ENCODE results near the gene WTAP. TPM values are rescaled to one million over a fixed set of nuclear protein-coding genes. Genes with fewer than 3 reads are reported as not detected.
A peak's percentile ranks its signal among the peaks of the same experiment; 100 is the strongest.

The WTAP gene
- total RNA-seq, 1 experiment from 2014 or later, result 138 TPM

DNA sequence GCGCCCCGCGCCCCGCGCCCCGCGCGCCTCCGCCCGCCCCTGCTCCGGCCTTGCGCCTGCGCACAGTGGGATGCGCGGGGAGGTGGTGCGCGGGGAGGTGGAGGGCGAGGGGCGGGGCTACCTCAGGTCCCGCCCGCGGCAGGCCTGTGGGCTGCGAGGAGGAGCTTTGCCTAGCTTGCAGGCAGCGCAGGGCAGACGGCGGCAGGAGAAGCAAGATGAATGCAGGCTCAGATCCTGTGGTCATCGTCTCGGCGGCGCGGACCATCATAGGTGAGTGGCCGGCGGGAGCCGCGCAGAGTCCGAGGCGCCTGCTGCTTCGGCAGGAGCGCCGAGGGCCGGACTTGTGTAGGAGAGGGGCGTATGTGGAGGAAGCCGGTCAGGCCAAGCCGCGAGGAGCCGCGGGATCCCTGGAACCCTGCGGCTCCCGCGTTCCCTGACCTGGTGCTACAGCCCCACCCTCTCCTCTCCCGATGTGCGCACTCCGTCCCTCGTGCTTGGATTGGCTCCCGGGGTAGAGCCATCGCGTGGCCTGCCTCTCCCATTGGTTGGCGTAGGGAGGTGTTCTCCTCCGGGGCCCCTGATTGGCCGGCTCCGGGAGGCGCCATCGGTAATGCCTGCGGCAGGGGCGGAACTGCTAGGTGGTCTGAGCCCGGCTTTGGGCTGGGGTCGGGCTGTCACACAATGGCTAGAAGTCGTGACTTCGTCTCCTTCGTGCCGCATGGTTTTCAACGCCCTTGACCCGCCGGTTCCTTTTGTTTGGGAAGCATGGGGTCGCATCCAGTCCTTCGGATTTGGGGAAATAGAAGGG lies 34.8 kb downstream of the WTAP start, which contains the start of gene ACAT2:
Gene ACAT2, plus strand, starts transcription at position 173 of the 808 bp plus-strand sequence. Its CDS starts 43 bp downstream, at position 216.
- Histone ChIP-seq H3K9me3 (ENCODE audit: control insufficient read depth, low read depth, low read length) (no peaks in the 10 kb centered on the region), H2BK5ac (ENCODE audit: insufficient read length, low read length) (peak within 1 kb of the TSS; percentile 49), H3K27ac (ENCODE audit: insufficient read length, low read depth, low read length) (peak within 1 kb of the TSS; percentile 67), H3K23ac (ENCODE audit: insufficient read length, low read depth, low read length) (no peak within 1 kb of the TSS), H3T11ph (ENCODE audit: low read length) (no peak within 1 kb of the TSS), H3K18ac (ENCODE audit: insufficient read length, low read depth, low read length) (peak within 1 kb of the TSS; percentile 92), H2BK120ac (ENCODE audit: low read depth, low read length, poor library complexity, severe bottlenecking) (no peak within 1 kb of the TSS), H3K9ac (ENCODE audit: extremely low read depth, insufficient read length, low read length) (peak within 1 kb of the TSS; percentile 83), H4K91ac (ENCODE audit: insufficient read length, low read depth, low read length) (no peak within 1 kb of the TSS), H3K4me1 (ENCODE audit: insufficient read depth, low read length) (peaks cover 2% of the 10 kb centered on the region; the same call in 1 of the 2 replicates), H3K14ac (ENCODE audit: insufficient read depth, low read length) (peak within 1 kb of the TSS; percentile 88), H3K56ac (ENCODE audit: insufficient read length, low read depth, low read length) (no peak within 1 kb of the TSS), H2BK20ac (ENCODE audit: low read depth, low read length, poor library complexity, severe bottlenecking) (no peak within 1 kb of the TSS), H2BK15ac (ENCODE audit: low read depth, low read length) (no peak within 1 kb of the TSS), H3K4me2 (ENCODE audit: insufficient read depth, insufficient read length, low read length) (peak within 1 kb of the TSS; percentile 91), H4K8ac (replicated peaks; ENCODE audit: insufficient read length, low read depth, low read length) (no peak within 1 kb of the TSS), H3K79me1 (ENCODE audit: insufficient read depth, low read depth, low read length, poor library complexity, severe bottlenecking) (peaks cover 3% of the 10 kb centered on the region), H3K27me3 (ENCODE audit: insufficient read depth, low read length) (no peaks in the 10 kb centered on the region; the same call in 1 of the 2 replicates), H2AK5ac (ENCODE audit: insufficient read length, low read length) (no peak within 1 kb of the TSS), H3K79me2 (ENCODE audit: insufficient read depth, low read length) (peaks cover 3% of the 10 kb centered on the region; the same call in 1 of the 2 replicates), H4K20me1 (ENCODE audit: control insufficient read depth, insufficient read depth, insufficient read length) (peaks cover 2% of the 10 kb centered on the region), H3K4ac (ENCODE audit: low read depth, low read length) (no peak within 1 kb of the TSS), H3K23me2 (ENCODE audit: insufficient read length, low read depth, low read length, poor library complexity, severe bottlenecking) (peaks cover 15% of the 10 kb centered on the region), H2BK12ac (ENCODE audit: insufficient read length, low read depth, low read length) (no peak within 1 kb of the TSS), H4K5ac (ENCODE audit: insufficient read length, low read depth, low read length) (no peak within 1 kb of the TSS), H2AFZ (ENCODE audit: low read length) (no peak within 1 kb of the TSS)
- Mint-ChIP-seq H3K27me3 (ENCODE audit: low read depth) (no peaks in the 10 kb centered on the region), H3K4me3 (peak within 1 kb of the TSS; percentile 85 to 93), H3K27ac (peak within 1 kb of the TSS; percentile 97 to 99 (median 98)), H3K9me3 (no peaks in the 10 kb centered on the region; a peak in 1 of 5 replicates), H3K36me3 (ENCODE audit: insufficient read depth in 1 of 3, low read depth in 3 of 3) (peaks cover 43 to 61% (median 53%) of the 10 kb centered on the region in 3 experiments), H3K4me1 (peaks cover 32 to 33% of the 10 kb centered on the region in 2 experiments)
- DNase-seq, result peak; percentile 98
- TF ChIP-seq, protein P1, sequence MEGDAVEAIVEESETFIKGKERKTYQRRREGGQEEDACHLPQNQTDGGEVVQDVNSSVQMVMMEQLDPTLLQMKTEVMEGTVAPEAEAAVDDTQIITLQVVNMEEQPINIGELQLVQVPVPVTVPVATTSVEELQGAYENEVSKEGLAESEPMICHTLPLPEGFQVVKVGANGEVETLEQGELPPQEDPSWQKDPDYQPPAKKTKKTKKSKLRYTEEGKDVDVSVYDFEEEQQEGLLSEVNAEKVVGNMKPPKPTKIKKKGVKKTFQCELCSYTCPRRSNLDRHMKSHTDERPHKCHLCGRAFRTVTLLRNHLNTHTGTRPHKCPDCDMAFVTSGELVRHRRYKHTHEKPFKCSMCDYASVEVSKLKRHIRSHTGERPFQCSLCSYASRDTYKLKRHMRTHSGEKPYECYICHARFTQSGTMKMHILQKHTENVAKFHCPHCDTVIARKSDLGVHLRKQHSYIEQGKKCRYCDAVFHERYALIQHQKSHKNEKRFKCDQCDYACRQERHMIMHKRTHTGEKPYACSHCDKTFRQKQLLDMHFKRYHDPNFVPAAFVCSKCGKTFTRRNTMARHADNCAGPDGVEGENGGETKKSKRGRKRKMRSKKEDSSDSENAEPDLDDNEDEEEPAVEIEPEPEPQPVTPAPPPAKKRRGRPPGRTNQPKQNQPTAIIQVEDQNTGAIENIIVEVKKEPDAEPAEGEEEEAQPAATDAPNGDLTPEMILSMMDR (conservative IDR thresholded peaks at IDR 0.05), result no peak
- no CpG with 5 or more reads among the region's 76 CpGs for WGBS (ENCODE audit: extremely low coverage, insufficient read length, low lambda C conversion rate)

Measured in H9 (cell line).